Activated T-cell treated with anti-CD3 and anti-CD28 coated beads for 48 hours (primary cell): ENCODE results near the gene VPS54.

Source experiments
- DNase-seq: peaks from one replicate; pipeline ENCODE4 v3.0.0-alpha.2; 2020; ENCODE audit warnings: low read depth

The VPS54 gene, protein sequence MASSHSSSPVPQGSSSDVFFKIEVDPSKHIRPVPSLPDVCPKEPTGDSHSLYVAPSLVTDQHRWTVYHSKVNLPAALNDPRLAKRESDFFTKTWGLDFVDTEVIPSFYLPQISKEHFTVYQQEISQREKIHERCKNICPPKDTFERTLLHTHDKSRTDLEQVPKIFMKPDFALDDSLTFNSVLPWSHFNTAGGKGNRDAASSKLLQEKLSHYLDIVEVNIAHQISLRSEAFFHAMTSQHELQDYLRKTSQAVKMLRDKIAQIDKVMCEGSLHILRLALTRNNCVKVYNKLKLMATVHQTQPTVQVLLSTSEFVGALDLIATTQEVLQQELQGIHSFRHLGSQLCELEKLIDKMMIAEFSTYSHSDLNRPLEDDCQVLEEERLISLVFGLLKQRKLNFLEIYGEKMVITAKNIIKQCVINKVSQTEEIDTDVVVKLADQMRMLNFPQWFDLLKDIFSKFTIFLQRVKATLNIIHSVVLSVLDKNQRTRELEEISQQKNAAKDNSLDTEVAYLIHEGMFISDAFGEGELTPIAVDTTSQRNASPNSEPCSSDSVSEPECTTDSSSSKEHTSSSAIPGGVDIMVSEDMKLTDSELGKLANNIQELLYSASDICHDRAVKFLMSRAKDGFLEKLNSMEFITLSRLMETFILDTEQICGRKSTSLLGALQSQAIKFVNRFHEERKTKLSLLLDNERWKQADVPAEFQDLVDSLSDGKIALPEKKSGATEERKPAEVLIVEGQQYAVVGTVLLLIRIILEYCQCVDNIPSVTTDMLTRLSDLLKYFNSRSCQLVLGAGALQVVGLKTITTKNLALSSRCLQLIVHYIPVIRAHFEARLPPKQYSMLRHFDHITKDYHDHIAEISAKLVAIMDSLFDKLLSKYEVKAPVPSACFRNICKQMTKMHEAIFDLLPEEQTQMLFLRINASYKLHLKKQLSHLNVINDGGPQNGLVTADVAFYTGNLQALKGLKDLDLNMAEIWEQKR

GRCh38 chr2:64019083-64019974 is at the start of gene VPS54:
Gene VPS54, minus strand, starts transcription at chr2:64019428. Its CDS starts 35,429 bp downstream, at chr2:63983999.
- DNase-seq, result peak; percentile 50

GRCh38 chr2:64067326-64067725 is 48.1 kb upstream of the VPS54 start:
- no peak for DNase-seq

DNA sequence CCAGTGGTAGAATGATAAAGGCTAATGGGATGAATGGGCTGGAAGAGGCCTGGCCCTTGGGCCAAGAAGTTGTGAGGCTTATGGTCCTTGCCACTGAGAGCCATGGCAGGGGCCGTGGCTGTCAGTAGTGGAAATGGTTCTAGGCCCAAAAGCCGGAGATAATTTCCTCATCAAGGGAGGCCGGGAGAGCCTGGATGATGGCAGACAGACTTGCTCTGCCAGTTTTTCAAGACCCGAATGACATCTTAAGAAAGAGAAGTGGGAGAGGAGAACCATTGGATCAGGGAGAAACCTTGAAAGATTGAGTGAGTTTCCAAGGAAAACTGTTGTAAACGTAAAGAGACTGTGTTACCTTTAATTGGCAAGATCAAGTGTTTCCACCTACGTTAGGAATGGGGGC is 46.3 kb upstream of the VPS54 start:
- DNase-seq, result no peak

- no peak for DNase-seq
These were observed 44.7 kb upstream of the VPS54 start for GRCh38 chr2:64063924-64064331.

DNA sequence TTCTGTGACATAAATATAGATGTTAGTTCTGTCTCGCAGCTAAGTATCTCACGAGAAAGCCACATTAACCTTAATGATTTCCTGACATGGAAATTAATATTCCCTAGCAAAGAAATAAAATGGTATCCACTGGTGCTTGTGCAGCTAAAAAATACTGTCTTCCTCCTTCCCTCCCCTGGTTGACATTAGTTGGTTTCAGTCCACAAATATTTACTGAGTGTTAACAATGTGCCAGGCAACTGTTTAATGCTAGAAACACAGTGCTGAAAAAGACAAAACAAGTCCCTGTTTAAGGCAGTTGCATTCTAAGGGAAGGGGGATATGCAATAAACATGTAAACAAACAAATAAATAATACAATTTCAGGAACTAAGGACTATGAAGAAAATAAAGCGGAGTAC is 44.2 kb upstream of the VPS54 start:
- DNase-seq, result no peak

DNA sequence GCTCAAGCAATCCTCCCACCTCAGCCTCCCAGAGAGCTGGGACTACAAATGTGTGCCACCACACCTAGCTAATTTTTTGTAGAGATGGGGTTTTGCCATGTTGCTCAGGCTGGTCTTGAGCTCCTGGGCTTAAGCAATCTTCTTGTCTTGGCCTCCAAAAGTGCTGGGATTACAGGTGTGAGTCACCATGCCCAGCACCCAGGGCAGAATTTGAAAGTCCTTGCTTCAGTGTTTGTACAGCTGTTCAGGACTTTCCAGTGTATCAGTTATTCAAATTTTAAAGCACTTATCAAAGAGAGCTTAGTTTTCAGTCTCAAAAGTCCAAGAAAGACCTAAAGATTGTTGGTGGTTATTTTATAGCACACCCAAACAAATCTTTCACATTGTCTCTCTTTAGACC is 43.6 kb upstream of the VPS54 start:
- no peak for DNase-seq

GRCh38 chr2:64059270-64059669 is 40.0 kb upstream of the VPS54 start:
- DNase-seq, result no peak

- DNase-seq, result no peak
These were observed 36.8 kb upstream of the VPS54 start for GRCh38 chr2:64056021-64056420.

DNA sequence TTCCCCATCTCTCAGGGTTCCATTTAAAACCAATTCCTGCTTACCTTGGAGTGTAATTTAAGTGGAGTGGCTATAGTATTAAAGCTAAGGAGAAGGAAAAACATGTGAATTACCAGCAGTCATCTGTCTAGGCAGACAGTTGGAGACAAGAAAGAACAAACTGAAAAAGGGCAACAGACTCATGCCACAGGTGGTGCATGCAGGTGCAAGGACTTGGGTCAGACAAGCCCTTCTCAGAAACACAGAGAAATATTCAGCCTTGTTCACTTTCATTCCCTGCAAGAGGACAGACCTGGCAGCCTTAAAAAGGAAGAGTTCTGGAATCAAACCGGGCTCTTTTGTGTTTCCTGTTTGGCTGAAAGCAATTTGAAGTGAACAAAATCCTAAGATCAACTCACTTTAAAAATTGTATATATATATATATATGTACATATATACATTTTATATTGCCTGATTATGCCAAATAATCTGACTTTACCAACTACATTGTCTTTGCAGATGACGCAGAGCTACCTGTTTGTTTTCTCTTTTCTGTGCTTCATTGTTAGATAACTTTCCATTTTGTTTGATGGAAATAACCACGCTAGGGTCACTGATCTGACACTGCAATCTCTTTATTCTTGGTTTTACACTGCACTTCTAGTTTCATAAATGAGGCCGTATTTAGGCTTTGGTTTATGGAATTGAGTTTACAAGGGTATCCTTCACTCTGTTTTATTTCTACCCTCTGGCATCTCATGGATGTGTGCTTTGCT is 35.1 kb upstream of the VPS54 start:
- DNase-seq, result no peak

- DNase-seq, result no peak
These were observed 33.4 kb upstream of the VPS54 start for GRCh38 chr2:64052463-64053241.

- peak; percentile 50 for DNase-seq
These were observed 30.5 kb upstream of the VPS54 start for GRCh38 chr2:64049633-64050220.

GRCh38 chr2:64045938-64046337 is 26.7 kb upstream of the VPS54 start:
- DNase-seq, result no peak

- no peak for DNase-seq
These were observed 20.9 kb upstream of the VPS54 start for GRCh38 chr2:64040161-64040560.

- no peak for DNase-seq
These were observed 16.9 kb upstream of the VPS54 start for GRCh38 chr2:64036034-64036705.

DNA sequence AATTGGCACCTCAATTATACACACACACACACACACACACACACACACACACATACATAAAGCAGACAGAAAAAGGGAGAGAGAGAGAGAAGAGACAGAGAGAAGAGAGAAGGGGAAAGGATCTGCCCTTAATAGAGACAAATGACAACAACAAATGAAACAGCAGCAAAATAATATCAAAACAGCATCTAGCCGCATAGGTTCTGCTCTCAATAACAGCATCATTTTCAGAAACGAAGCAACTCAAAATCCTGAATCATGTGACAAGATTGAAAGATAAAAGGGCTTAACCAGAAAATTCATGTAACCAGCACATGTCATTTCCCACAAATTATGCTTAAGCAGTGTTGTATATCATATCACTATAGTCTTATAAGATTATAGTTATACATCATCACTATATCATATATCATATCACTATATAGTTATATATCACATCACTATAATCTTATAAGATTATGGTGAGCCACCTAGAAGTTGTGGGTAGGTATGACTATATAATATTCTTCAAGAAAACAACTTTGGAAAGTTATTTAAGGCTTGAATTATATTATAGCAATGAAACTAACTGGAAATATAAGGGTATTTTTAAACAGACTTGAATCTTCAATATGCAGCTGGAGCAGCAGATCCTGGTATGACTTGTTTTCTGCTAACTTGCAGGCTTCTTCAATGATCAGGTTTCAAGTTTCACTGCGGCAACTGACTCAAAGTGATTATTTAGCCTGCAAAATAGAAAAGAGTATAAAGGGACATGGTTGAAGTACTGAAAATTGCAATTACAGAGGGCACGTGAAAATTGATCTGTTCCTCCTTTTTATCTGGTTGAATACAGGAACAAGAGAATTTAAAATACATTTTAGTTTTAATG is 16.1 kb upstream of the VPS54 start:
- no peak for DNase-seq

DNA sequence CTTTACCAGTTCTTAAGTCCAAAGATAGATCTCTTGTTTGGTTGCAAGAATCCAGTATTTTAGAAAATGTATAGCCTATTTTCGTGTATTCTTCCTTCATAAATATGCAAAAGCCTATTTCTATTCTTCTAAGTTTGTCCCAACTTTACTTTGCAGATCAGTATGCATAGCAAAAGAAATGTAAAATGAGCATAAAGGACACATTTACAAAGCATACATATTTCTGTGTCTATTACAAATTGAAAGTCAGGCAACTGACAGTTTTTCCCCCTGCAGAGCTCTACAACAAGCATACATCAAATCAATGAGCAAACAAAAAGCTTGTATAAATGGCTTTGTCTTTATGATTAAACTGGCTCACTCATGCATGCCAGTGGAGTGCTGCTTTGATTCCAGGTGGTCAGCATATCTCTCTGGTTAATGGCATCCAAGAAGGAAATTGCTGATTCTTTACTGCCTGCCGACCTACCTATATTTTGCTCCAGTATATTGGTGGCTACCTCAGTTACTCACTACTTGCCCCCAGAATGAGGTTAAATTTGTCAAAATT is 10.0 kb upstream of the VPS54 start:
- DNase-seq, result no peak

- DNase-seq, result no peak
These were observed 6.5 kb upstream of the VPS54 start for GRCh38 chr2:64025741-64026140.
